D721Med (cell line): ENCODE data around the gene FOXP2.

Source experiments
- DNase-seq: peaks from one replicate; pipeline ENCODE4 v3.0.0; 2011; ENCODE audit warnings: low spot score; ENCODE audit not compliant: insufficient read length
- FAIRE-seq: peaks from 2 replicates; lab custom pipeline; 2011; peaks lifted over from hg19 to GRCh38; lab: Jason Lieb, UNC
- TF ChIP-seq, protein P1 (sequence below): IDR thresholded peaks from 2 replicates; pipeline ENCODE4 v1.5.1; 2012; ENCODE audit warnings: mild to moderate bottlenecking, control low read depth; ENCODE audit not compliant: insufficient read depth; ENCODE audit errors: missing control alignments

FOXP2 gene

DNA sequence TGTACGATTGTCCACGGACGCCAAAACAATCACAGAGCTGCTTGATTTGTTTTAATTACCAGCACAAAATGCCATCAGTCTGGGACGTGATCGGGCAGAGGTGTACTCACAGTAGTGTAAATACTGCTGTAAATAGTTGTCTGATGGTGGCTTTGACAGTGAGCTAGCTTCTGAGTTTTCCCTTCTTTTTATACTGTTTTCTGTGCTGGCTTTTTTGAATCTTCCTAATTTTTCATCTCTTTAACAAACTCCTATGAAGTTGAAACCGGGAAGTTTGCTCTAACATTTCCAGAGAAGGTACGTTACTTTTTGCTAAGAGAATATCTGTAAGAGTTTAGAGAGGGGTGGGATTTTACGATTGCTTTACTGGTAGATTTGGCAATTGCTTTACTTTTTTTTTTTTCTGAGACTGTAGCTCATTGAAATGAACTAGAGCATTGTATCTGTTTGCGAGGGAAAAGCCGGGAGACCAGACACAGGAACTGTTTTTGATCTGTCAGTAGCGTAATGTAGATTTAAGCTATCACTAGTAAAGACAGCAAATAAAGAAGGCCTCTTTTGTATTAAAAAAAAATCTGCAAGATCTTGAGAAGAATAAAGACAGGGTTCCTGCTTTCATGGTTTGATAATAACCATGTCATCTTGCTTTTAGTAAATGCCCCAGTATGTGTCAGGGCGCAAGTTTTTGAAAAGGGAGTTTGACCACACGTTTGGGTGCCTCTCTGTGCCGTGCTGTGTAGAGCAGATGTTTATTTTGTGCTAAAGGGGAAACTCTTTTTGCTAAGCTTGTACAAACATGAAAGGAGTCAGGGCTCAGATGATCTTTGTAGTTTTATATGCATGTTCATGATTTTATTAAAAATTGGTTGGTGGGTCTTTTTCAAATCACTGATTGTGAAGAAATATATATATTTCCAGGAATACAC is 712 bp downstream of the FOXP2 start:
- no peak for DNase-seq
- TF ChIP-seq, protein P1, sequence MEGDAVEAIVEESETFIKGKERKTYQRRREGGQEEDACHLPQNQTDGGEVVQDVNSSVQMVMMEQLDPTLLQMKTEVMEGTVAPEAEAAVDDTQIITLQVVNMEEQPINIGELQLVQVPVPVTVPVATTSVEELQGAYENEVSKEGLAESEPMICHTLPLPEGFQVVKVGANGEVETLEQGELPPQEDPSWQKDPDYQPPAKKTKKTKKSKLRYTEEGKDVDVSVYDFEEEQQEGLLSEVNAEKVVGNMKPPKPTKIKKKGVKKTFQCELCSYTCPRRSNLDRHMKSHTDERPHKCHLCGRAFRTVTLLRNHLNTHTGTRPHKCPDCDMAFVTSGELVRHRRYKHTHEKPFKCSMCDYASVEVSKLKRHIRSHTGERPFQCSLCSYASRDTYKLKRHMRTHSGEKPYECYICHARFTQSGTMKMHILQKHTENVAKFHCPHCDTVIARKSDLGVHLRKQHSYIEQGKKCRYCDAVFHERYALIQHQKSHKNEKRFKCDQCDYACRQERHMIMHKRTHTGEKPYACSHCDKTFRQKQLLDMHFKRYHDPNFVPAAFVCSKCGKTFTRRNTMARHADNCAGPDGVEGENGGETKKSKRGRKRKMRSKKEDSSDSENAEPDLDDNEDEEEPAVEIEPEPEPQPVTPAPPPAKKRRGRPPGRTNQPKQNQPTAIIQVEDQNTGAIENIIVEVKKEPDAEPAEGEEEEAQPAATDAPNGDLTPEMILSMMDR, result no peak
- no peak for FAIRE-seq

DNA sequence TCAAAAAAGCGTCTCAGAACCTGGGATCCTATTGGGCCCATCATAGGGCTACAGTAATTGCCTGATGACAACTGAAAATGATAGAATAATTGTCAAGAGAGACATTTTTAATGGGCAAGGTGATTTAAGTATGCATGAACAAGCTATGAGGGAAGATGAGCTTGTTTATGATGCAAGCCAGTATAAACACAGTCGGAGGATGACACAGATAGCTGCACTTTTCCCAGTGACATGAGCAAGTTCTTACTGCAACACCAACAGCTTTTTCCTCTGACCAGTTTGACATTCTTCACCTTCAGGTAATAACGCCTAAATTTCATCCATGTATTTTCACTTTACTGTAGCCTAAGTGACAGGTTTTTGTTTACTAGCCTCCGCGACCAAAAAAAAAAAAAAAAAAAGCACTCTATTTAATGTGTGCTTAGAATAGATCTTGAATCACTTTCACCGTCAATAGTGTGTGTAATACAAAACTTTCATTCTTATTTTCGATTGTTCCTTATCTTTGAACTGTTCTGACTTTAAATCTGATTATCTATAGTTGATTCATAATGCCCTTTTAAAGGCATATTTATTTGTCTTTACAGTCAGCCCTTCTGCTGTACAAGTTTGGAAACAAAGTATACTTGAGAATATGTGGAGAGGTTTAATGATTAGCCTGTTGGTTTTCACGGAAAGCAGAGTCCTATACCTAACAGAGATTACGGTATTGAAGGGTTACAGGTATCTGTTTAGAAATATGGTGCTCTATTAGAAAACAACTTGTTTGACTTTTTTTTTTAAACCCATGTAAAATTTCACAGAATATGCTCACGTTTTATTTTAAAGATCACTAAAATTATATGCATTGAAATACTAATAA is 1.7 kb downstream of the FOXP2 start:
- DNase-seq (no peak), FAIRE-seq (no peak)
- TF ChIP-seq, protein P1, result no peak

DNA sequence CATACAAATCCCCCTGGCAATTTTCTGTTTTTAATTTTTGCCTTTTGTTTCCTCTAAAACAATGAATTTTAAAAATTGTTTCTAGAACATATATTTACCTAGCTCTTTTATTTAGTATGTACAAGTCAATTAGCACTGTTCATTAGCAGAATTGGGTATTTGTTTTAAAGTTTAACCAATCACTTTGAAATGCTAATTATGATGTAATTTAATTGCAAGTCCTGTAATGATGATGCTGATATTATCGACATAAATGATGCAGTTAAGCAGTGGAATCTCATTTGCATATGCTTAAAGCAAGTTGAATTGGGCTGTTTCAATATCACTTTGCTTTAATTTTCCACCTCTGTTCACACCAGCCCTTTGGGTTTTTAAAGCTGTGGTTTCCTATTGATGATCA is 2.7 kb downstream of the FOXP2 start:
- no peak for FAIRE-seq
- DNase-seq, result no peak
- TF ChIP-seq, protein P1, result no peak

DNA sequence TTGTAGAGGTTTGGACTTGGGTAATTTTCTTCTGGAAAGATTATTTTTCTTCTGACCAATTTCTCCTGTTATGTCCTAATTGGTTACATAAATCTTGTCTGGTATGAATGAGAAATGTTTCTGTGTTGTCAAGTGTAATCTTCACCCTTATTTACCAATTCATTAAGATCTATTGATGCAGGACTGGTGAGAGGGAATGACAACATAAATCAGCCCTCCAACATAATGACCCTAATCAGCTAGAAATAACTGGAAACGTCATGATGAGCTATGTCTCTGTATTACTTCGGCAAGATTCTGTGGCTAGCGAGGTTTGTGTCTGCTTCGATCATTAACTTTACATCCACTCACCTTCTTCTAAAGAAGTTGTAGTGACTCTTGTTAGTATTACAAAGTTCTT is 3.5 kb downstream of the FOXP2 start:
- FAIRE-seq, result no peak
- TF ChIP-seq, protein P1, result no peak
- no peak for DNase-seq

DNA sequence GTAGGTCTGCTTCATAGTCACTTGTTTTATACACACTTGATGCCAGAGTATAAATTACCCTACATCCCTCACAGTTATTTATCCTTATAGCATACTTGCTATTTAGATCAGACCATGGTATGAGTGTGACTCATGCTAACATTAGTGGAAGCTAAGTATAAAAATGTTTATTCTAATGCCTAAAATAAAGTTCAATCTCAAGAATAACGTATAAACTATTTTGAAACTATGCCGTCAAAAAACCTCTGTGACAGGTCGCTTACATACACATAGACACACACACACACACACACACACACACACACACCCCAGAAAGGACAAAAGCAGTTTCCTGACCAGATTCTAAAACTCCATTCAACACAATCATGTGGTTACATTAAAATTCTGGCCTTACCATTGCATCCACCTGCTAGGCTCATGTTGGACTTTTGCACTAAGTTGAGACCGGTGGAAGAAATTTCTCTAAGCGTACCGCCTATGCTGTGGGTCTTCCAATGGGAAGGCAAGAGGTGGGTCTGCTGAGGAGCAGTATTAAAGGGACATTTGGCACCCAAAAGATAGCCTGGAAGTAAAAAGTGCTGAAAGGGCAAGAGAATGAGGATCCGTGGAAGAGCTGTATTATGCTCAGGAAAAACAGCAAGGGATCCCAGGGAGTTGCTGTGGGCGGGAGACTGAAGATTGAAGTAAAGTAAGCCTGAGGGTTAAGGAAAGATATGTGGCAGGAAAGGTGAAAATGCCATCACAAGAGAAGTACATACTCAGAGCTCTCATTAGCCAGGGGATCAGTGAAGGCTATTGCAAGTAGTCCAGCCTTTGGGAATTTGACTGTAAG is 5.0 kb downstream of the FOXP2 start:
- DNase-seq (no peak), FAIRE-seq (no peak)
- TF ChIP-seq, protein P1, result no peak

DNA sequence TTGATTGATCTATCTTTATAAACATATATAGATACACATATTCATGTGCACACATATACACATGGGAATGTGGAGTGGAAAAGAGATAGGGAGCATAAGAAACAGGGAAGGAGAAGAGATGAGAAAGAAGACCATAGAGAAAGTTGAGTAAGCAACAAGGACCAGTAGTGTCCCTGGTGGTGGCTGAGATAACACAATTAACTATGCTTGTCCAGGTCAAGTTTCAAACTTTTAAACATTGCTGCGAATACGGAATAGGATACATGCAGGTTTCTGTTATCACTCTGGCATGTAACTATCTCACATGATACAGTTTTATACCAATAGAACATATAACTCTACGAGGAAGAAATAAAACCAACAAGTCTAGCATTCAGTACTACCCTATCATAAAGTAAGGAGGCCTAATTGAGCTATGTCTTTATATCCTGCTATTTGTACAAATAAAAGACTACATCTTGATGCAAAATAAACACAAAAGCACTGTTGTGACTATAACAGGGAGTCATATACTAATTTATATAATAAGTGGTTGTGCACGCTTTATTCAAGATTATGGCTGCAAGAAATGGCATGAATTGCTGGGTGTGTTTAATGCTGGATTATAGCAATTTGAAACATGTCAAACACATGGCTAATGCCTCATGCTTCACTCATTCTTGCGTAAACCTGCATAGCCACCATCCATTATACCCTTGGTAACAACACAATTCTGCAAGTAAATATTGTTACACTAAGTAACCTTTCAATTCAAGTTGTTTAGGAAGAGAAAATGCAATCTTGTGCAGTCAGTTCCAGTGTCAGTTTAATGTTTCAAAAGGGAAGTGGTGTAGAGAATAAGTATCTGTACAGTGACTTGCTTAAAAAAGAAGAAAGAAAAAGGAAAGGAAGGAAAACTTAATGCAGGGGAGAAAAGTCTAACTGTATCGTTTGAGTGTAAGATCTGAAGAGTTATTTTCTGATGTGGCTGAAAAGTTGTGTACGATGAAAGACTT is 8.2 kb downstream of the FOXP2 start:
- FAIRE-seq (no peak), DNase-seq (no peak)
- TF ChIP-seq, protein P1, result no peak
